Hepatocyte (in vitro differentiated cells): Measurements from ENCODE around the gene SSTR3. TPM values are rescaled to one million over a fixed set of nuclear protein-coding genes. Genes with fewer than 3 reads are reported as not detected.
"Not testable (repeated sequence)": the region's sequence is repeated elsewhere in the genome, so short reads cannot be mapped to it uniquely, and the experiment has no call there.

Experiments used
- DNase-seq: peaks from one replicate; pipeline ENCODE4 v3.0.0-alpha.2; 2016; ENCODE audit warnings: low spot score
- H2AFZ ChIP-seq: fragments of 200-600 bp; sonication (generic); 2 replicates; pipeline ENCODE4 v1.6.0; 2016; ENCODE audit warnings: antibody characterized with exemption, mild to moderate bottlenecking
- H3K27ac ChIP-seq: fragments of 200-600 bp; sonication (generic); 2 replicates; pipeline ENCODE4 v1.5.1; 2016; ENCODE audit warnings: mild to moderate bottlenecking
- H3K27me3 ChIP-seq: fragments of 200-600 bp; sonication (generic); 2 replicates; pipeline ENCODE4 v1.6.1; 2016
- H3K36me3 ChIP-seq: fragments of 200-600 bp; sonication (generic); replicated peaks from 2 replicates; pipeline ENCODE4 v1.5.1; 2016; ENCODE audit warnings: low read depth; ENCODE audit not compliant: insufficient read depth
- H3K4me1 ChIP-seq: fragments of 200-600 bp; sonication (generic); 2 replicates; pipeline ENCODE4 v1.5.1; 2016; ENCODE audit warnings: mild to moderate bottlenecking, moderate library complexity; ENCODE audit not compliant: insufficient read depth
- H3K4me2 ChIP-seq: fragments of 200-600 bp; sonication (generic); 2 replicates; pipeline ENCODE4 v1.6.0; 2016
- H3K4me3 ChIP-seq: fragments of 200-600 bp; sonication (generic); 2 replicates; pipeline ENCODE4 v1.5.1; 2016; ENCODE audit warnings: mild to moderate bottlenecking
- H3K79me2 ChIP-seq: fragments of 200-600 bp; sonication (generic); 2 replicates; pipeline ENCODE4 v1.6.0; 2017; ENCODE audit warnings: mild to moderate bottlenecking
- H3K9me2 ChIP-seq: fragments of 200-600 bp; sonication (generic); replicated peaks from 2 replicates; pipeline ENCODE4 v1.6.0; 2017; ENCODE audit warnings: mild to moderate bottlenecking; ENCODE audit not compliant: insufficient read depth
- H3K9me3 ChIP-seq: fragments of 200-600 bp; sonication (generic); 2 replicates; pipeline ENCODE4 v1.5.1; 2016; ENCODE audit warnings: low read depth, mild to moderate bottlenecking
- H4K20me1 ChIP-seq: fragments of 200-600 bp; sonication (generic); 2 replicates; pipeline ENCODE4 v1.6.0; 2016; ENCODE audit warnings: mild to moderate bottlenecking; ENCODE audit not compliant: insufficient read depth, poor library complexity, severe bottlenecking
- EZH2 ChIP-seq: fragments of 200-600 bp; sonication (generic); IDR thresholded peaks from 2 replicates; pipeline ENCODE4 v1.6.1; 2016; ENCODE audit warnings: antibody characterized with exemption, mild to moderate bottlenecking, borderline replicate concordance
- EZH2phosphoT487 ChIP-seq: fragments of 200-600 bp; sonication (generic); IDR thresholded peaks from one replicate; pipeline ENCODE4 v1.6.1; 2018; ENCODE audit warnings: antibody characterized with exemption, mild to moderate bottlenecking, low read depth, moderate library complexity; ENCODE audit not compliant: unreplicated experiment, severe bottlenecking
- WGBS: methylation state at CpG from one replicate; pipeline ENCODE4 v1.1.6; 2016; ENCODE audit warnings: low lambda C conversion rate; ENCODE audit errors: missing lambda C conversion rate; 5-methylcytosine and 5-hydroxymethylcytosine counted together
- polyA plus RNA-seq: library from polyadenylated mRNA; unstranded; fragments of >200 nt; fragmentation: Nextera tagmentation; extraction: Ambion mirVana; gene quantifications from 2 replicates; pipeline ENCODE4 v1.2.1, GENCODE V29; 2016
- total RNA-seq: library from RNA; depleted of rRNA; stranded (reverse); fragments of >200 nt; gene quantifications from 2 replicates; pipeline ENCODE4 v1.2.3, GENCODE V29; 2014
- TF ChIP-seq, protein P1 (sequence below): fragments of 200-600 bp; sonication (generic); IDR thresholded peaks from 2 replicates; pipeline ENCODE4 v1.5.1; 2016; ENCODE audit warnings: antibody characterized with exemption, mild to moderate bottlenecking; ENCODE audit not compliant: poor library complexity

Gene SSTR3
- total and polyA plus RNA-seq, 2 experiments from 2014 or later: 0.47 to 2.8 TPM

DNA sequence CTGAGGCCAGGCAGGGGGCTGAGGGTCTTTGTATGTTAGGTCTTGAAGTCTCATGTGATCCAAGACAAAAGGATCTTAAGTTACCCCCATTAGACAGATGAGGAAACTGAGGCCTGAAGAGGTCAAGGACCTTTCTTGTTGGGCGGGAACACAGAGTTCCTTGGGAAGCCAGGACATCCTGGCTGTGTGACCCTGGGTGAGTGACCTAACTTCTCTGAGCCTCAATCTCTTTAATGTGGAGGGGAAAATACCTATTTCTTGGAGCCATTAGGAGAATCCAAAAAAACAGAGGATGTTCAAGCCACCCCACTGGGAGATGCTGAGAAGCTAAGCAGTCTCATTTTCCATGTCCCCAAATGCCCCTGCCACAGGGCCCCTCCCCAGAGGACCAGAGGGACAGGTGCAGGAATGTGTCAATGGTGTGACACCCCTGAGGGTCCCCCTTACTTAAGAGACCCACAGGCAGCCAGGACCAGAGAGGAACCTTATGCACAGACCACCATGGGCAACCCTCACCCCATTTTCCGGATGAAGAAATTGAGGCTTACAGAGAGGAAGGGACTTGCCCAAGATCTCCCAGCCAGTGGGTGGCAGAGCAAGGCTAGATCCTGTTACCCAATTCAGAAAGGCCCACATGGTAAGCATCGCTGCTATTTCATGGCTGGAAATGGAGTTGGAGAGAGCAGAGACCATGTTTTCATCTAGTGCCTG is 23.8 kb upstream of the SSTR3 start:
- no peak for DNase-seq
- H3K36me3 ChIP-seq: no peaks in the 10 kb centered on the region
- no peaks in the 10 kb centered on the region for H4K20me1 ChIP-seq
- H3K4me3 ChIP-seq: no peak overlapping the region
- TF ChIP-seq EZH2: no peak
- no peak overlapping the region for H3K4me2 ChIP-seq
- no peaks in the 10 kb centered on the region for H3K9me3 ChIP-seq
- H3K4me1 ChIP-seq: no peaks in the 10 kb centered on the region
- 94% methylated on average over 3 of the region's 3 CpGs for whole genome bisulfite sequencing
- no peak overlapping the region for H3K27ac ChIP-seq
- no peaks in the 10 kb centered on the region for H3K79me2 ChIP-seq
- H3K27me3 ChIP-seq: no peaks in the 10 kb centered on the region
- H3K9me2 ChIP-seq: no peaks in the 10 kb centered on the region
- no peak overlapping the region for H2AFZ ChIP-seq

DNA sequence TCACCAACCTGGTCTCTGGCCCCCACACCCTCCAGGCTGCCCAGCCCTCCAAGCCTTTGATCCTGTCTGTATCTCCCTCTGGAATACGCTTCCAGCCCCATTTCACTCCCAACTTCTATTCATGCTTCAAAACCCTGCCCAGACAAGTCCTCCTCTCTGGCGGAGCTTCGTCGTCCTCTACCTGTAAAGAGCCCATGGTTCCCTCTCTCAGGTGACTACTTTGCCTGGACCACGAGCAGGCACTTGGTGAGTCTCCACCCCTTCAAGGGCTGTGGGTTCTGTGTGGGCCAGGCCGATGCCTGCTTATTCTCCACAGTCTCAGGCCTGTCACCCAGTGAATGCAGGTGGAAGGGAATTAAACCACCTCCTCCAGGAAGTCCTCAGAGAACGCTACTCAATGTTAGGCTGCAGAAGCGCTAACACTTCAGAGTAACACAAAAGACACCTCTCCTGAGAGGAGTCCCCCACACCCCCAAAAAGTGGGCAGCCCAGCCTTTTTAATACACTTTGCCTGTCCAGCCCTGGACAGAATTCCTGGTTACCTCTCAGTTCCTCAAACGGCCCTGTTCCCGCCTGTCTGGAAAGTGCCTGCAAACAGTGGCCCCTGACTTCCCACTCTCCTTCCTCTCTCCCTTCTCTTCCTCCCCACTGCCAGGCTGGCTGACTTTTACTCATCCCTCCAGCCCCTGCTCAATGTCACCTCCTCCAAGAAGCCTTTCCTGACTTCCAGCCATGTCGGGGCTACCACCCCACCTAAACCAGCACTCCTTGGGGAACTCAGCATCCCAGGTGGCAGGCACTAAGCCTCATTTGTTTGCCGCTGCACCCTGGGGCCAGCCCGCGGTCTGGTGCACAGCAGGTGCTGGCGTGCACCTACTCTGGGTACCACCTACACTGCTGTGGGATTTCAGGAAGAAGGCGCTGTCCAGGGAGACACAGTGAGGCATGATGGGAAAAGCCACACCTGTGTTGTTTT is 22.7 kb upstream of the SSTR3 start:
- Histone ChIP-seq H2AFZ (no peak overlapping the region), H3K4me3 (no peak overlapping the region), H3K27ac (no peak overlapping the region), H3K4me1 (peaks cover under 1% of the 10 kb centered on the region), H3K4me2 (no peak overlapping the region), H3K9me2 (no peaks in the 10 kb centered on the region), H4K20me1 (no peaks in the 10 kb centered on the region), H3K79me2 (no peaks in the 10 kb centered on the region), H3K36me3 (no peaks in the 10 kb centered on the region), H3K27me3 (no peaks in the 10 kb centered on the region), H3K9me3 (no peaks in the 10 kb centered on the region)
- DNase-seq: no peak
- no peak for TF ChIP-seq EZH2
- TF ChIP-seq, protein P1, sequence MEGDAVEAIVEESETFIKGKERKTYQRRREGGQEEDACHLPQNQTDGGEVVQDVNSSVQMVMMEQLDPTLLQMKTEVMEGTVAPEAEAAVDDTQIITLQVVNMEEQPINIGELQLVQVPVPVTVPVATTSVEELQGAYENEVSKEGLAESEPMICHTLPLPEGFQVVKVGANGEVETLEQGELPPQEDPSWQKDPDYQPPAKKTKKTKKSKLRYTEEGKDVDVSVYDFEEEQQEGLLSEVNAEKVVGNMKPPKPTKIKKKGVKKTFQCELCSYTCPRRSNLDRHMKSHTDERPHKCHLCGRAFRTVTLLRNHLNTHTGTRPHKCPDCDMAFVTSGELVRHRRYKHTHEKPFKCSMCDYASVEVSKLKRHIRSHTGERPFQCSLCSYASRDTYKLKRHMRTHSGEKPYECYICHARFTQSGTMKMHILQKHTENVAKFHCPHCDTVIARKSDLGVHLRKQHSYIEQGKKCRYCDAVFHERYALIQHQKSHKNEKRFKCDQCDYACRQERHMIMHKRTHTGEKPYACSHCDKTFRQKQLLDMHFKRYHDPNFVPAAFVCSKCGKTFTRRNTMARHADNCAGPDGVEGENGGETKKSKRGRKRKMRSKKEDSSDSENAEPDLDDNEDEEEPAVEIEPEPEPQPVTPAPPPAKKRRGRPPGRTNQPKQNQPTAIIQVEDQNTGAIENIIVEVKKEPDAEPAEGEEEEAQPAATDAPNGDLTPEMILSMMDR: no peak
- no peak for TF ChIP-seq EZH2phosphoT487
- WGBS: 83% methylated on average over 16 of the region's 16 CpGs

DNA sequence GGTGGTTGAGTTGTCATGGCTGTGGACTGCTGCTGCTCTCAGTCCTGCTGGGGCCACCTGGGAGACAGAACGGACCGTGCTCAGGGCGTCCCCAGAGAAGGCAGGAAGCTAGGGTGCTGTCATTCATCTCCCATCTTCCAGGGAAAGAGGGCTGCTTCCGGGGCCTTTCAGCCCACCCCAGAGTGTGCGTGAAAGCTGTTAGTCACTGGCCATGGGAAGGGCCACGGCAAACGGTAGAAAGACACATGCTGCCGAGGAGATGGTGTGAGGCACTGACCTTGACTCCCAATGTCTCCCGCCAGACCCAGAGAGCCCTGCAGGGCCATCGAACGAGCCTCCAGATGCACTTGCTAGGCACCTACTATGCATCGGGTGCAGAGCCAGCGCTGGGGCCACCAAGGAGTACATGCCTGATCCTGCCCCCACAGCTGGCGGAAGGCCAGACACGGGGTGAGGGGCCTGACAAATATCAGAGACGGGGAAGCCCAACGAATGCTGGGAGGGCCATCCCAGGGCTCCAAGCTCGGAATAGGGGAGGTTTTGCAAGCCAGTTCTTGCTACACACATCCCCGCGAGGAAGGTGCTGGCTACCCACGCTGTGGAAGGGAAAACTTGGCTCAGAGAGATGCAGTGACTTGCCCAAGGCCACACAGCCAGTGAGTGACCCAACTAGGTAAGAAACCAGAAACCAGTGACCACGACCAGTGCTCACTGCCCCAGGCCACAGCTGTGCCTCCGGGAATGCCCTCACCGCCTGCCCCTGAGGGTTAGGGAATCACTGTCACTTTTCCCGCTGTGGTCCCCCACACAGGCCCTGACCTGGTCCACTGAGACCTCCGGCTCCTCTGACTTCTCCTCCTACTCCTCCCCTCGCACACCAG is 21.7 kb upstream of the SSTR3 start:
- DNase-seq: no peak
- no peak for TF ChIP-seq EZH2phosphoT487
- no peak for TF ChIP-seq EZH2
- TF ChIP-seq, protein P1: no peak
- Histone ChIP-seq H3K9me3 (no peaks in the 10 kb centered on the region), H3K4me2 (no peak overlapping the region), H2AFZ (no peak overlapping the region), H3K9me2 (no peaks in the 10 kb centered on the region), H3K36me3 (no peaks in the 10 kb centered on the region), H3K4me1 (peaks cover 11% of the 10 kb centered on the region), H3K27me3 (no peaks in the 10 kb centered on the region), H3K4me3 (no peak overlapping the region), H3K27ac (no peak overlapping the region), H3K79me2 (no peaks in the 10 kb centered on the region), H4K20me1 (no peaks in the 10 kb centered on the region)
- 83% methylated on average over 27 of the region's 27 CpGs for whole genome bisulfite sequencing

DNA sequence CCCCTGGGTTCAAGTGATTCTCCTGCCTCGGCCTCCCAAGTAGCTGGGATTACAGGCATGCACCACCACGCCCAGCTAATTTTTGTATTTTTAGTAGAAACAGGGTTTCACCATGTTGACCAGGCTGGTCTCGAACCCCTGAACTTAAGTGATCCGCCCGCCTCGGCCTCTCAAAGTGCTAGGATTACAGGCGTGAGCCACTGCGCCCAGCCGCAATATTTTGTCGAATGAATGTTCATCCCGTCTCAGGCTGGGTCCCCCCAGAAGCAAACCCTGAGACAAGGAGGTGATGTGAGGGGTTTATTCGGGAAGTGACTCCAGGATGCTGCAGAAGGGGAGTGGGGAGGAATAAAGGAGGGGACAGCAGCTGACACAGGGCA is 21.1 kb upstream of the SSTR3 start:
- not testable (repeated sequence) for H4K20me1 ChIP-seq, DNase-seq, H3K27me3 ChIP-seq, H3K9me3 ChIP-seq, H2AFZ ChIP-seq, H3K27ac ChIP-seq, H3K9me2 ChIP-seq, H3K4me3 ChIP-seq, H3K4me2 ChIP-seq, H3K79me2 ChIP-seq, H3K36me3 ChIP-seq
- WGBS: 98% methylated on average over 12 of the region's 12 CpGs
- H3K4me1 ChIP-seq: peaks cover 16% of the 10 kb centered on the region
